ENCODE data around the gene WSCD1.

DNA sequence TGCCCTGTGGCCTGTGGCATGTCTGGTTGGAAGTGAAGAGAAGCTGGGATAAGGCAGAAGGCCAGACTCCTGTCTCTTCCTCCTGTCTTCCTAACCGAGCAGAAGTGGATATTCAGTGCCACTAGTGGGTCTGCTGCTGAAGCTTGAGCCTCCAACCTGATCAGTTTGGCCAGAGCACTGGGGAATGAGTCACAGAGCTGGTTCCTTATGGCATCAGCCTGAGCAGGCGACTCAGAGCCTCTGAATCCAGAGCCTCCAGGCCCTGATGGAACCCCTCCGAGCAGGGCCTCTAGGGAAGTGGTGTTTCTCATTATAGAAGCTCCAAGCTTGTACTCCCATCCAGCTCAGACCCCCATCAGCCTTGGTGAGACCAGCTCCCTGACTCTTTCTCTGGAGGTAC is 2.0 kb downstream of the WSCD1 start:
- TF ChIP-seq, protein P1, sequence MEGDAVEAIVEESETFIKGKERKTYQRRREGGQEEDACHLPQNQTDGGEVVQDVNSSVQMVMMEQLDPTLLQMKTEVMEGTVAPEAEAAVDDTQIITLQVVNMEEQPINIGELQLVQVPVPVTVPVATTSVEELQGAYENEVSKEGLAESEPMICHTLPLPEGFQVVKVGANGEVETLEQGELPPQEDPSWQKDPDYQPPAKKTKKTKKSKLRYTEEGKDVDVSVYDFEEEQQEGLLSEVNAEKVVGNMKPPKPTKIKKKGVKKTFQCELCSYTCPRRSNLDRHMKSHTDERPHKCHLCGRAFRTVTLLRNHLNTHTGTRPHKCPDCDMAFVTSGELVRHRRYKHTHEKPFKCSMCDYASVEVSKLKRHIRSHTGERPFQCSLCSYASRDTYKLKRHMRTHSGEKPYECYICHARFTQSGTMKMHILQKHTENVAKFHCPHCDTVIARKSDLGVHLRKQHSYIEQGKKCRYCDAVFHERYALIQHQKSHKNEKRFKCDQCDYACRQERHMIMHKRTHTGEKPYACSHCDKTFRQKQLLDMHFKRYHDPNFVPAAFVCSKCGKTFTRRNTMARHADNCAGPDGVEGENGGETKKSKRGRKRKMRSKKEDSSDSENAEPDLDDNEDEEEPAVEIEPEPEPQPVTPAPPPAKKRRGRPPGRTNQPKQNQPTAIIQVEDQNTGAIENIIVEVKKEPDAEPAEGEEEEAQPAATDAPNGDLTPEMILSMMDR (IDR thresholded peaks at IDR 0.05; ENCODE audit: low read depth, low read length, poor library complexity, severe bottlenecking): no peak
- no peak for TF ChIP-seq EZH2phosphoT487 (IDR thresholded peaks at IDR 0.05; ENCODE audit: borderline replicate concordance, low read length)

All from DOHH2 (cell line).